ENCODE measurements around the gene FZD1.

- TF ChIP-seq CTCF (conservative IDR thresholded peaks at IDR 0.05 in 1 of 2, IDR thresholded peaks at IDR 0.05 in 1 of 2; ENCODE audit: low read depth in 1 of 2, low read length in 2 of 2) (no peak), EZH2 (IDR thresholded peaks at IDR 0.05; ENCODE audit: low read length, missing control alignments) (no peak)
These were observed 25.5 kb downstream of the FZD1 start for GRCh38 chr7:91289633-91290254.

All from fibroblast of lung (primary cell).